RWPE1 (cell line): ENCODE results near the gene SHC2.
"Not testable (repeated sequence)": the region's sequence is repeated elsewhere in the genome, so short reads cannot be mapped to it uniquely, and the experiment has no call there.

Experiments
- CTCF ChIA-PET: fragments of 350-600 bp; sonication (Branson Sonifier 250); formaldehyde crosslinking; extraction: SDS; loops from one replicate; lab custom pipeline; 2021; lab: Yijun Ruan, JAX
- POLR2A ChIA-PET: fragments of 400-600 bp; formaldehyde crosslinking; extraction: SDS; loops from one replicate; lab custom pipeline; 2020; ENCODE audit warnings: antibody characterized with exemption; ENCODE audit not compliant: low non-redundant PET; lab: Yijun Ruan, JAX
- DNase-seq: peaks from one replicate; pipeline ENCODE4 v3.0.0; 2012; ENCODE audit warnings: low spot score
- H3K27ac ChIP-seq: fragments of 450-650 bp; 2 replicates; pipeline ENCODE4 v1.5.1; 2017
- TF ChIP-seq, protein P1 (sequence below): fragments of 450-650 bp; conservative IDR thresholded peaks from 2 replicates; pipeline ENCODE4 v1.5.1; 2017; ENCODE audit warnings: low read depth, mild to moderate bottlenecking

SHC2 gene

DNA sequence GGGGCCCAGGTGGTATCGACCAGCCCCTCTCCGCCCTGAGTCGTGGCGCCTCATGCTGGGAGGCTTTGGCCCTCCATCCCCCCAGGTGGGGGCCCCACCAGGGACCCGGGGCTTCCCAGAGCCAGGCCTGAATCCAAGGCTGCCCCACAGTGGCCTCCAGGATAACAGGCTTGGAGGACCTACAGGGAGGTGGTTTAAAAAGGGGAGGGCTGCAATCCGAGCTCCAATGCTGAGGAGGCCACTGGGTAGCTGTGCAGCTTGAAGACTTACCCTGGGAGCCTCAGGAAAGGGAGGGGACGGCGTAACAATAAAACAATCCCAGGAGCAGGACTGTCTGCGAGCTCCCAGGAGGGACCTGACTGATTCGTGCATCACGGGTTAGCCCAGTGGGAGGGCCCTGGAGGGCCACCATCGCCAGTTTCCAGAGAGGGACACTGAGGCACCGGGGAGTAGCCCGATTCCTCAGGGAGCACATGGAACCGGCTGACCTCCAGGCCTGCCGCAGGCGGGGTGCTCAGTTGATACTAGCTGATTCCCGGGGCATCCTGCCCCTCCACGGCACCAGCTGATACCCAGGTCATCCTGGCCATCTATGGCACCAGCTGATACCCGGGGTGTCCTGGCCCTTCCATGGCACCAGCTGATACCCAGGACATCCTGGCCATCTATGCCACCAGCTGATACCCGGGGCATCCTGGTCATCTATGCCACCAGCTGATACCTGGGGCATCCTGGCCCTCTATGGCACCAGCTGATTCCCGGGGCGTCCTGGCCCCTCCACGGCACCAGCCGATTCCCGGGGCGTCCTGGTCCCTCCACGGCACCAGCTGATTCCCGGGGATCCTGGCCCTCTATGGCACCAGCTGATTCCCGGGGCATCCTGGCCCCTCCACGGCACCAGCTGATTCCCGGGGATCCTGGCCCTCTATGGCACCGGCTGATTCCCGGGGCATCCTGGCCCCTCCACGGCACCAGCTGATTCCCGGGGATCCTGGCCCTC, 48.2 kb downstream of the SHC2 start:
- no peak for DNase-seq
- no peak overlapping the region for H3K27ac ChIP-seq

DNA sequence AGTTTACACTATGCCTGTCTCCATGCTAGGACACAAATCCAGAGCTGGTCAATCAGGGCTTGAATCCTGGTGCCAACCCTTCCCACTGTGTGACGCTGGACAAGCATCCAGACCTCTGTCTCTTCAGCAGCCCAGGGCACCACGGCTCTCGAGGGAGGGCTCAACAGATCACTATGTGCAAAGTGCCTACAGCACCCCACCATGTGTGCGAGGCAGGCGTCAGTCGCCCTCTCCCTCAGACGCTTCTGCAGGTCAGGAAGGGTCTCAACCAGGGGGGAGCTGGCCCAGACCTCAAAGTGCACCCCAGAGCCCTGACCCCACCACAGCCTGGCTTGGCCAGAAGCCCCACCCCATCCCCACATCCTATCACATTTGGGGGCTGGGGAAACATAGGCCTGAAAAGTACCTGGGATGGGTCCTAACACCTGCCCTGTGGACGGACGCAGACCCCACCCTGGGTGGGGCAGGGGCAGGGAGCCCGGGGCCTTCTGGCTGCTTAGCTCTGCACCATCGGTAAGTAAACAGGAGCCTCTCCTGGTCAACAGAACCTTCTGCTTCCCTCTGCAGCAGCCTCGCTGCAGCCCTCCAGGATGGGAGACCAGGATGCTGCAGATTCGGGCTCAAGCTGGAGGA, 49.0 kb downstream of the SHC2 start:
- CTCF ChIA-PET: no interaction called here

More for the DNA sequence above, 48.2 kb downstream of the SHC2 start:
- POLR2A ChIA-PET: interaction anchor here (0.7 kb wide), 1 partner anchor 13 kb away, joined by 4 read pairs; no protein-coding TSS in a partner anchor
- TF ChIP-seq, protein P1, sequence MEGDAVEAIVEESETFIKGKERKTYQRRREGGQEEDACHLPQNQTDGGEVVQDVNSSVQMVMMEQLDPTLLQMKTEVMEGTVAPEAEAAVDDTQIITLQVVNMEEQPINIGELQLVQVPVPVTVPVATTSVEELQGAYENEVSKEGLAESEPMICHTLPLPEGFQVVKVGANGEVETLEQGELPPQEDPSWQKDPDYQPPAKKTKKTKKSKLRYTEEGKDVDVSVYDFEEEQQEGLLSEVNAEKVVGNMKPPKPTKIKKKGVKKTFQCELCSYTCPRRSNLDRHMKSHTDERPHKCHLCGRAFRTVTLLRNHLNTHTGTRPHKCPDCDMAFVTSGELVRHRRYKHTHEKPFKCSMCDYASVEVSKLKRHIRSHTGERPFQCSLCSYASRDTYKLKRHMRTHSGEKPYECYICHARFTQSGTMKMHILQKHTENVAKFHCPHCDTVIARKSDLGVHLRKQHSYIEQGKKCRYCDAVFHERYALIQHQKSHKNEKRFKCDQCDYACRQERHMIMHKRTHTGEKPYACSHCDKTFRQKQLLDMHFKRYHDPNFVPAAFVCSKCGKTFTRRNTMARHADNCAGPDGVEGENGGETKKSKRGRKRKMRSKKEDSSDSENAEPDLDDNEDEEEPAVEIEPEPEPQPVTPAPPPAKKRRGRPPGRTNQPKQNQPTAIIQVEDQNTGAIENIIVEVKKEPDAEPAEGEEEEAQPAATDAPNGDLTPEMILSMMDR: no peak
- CTCF ChIA-PET: no interaction called here

DNA sequence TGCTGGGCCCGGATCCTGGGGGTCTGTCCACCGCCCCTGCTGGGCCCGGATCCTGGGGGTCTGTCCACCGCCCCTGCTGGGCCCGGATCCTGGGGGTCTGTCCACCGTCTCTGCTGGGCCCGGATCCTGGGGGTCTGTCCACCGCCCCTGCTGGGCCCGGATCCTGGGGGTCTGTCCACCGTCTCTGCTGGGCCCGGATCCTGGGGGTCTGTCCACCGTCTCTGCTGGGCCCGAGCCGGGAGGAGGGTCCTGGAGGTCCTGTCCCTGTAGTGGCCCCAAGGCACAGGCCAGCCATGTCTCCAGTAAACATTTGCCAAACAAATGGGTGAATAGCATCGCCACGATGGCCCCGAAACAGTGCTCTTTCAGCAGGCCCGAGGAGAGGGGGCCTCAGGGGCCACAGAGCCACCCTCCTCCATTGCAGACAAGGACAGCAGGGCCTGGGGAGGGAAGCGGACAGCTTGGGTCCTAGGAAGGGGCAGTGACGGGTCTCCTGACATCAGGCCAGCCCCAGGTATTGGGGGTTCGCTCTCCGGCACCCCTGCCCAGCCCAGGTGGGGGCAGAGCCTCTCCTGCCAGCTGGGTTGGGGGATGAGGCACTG, 49.6 kb downstream of the SHC2 start:
- CTCF ChIA-PET: interaction anchor here (0.6 kb wide), 1 partner anchor 84 kb away, joined by 3 read pairs; no protein-coding TSS in a partner anchor
- H3K27ac ChIP-seq, DNase-seq, POLR2A ChIA-PET: not testable (repeated sequence)

More for the DNA sequence above, 49.0 kb downstream of the SHC2 start:
- POLR2A ChIA-PET: no interaction called here
- TF ChIP-seq, protein P1: no peak
- no peak overlapping the region for H3K27ac ChIP-seq
- no peak for DNase-seq

DNA sequence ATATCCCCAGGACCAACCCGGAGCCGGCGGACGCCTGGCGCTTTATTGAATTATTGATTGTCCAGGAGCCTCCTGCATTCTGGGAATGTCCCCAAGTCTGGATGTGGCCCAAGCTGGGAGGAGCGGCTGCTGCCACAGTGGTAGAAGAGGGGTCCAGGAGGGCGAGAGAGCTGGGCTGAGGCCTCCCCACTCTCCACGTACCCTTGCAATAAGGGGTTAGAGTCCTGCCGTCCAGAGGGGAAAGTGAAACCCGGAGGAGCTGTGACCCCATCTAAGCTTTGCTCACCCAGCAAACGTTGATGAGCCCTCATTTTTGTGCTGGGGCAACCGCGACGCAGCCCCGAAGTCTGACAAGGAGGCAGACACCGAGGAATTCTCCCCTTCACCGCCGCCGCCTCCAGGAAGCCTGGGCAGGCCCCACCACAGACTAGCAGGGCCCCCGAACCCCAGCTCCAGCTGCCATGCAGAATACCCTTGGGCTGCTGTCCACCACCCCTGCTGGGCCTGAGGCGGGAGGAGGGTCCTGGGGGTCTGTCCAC, 50.5 kb downstream of the SHC2 start:
- ChIA-PET POLR2A (no interaction called here), CTCF (interaction anchor here (0.6 kb wide), 1 partner anchor 85 kb away, joined by 3 read pairs; no protein-coding TSS in a partner anchor)
- H3K27ac ChIP-seq: no peak overlapping the region
- TF ChIP-seq, protein P1: no peak
- no peak for DNase-seq

DNA sequence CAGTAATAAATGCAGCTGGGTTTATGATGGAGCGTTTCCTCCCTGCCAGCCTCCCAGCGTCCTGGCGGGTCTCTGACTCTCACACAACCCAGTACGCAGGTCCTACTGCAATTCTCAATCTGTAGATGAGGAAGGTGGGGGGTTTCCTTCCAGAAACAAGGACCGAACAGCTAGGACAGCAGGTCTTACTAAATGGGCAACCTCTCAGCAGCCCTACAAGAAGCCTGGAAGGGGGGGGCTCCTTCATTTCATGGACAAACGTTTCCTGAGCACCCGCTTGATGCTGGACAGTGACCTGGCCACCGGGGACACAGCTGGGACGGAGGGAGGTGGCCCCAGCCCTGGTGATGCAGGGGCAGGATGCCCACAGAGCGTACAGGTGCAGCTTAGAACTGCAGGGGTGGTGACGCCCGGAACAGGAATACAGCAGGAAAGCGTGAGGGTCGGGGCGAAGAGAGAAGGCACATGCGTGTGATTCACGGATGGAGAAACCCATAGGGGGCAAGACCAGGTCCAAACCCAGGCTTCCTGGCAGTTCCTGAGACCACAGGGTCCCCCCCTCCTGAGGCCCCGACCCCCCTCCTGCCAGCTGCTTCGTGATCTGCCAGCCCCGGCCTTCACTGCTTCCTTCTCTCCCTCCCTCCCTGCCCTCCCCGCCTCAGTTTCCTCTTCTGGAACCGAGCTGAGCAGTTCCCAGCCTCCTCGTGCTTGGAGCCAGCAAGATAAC, 51.2 kb downstream of the SHC2 start:
- no peak overlapping the region for H3K27ac ChIP-seq
- no peak for DNase-seq
- CTCF ChIA-PET: interaction anchor here (0.6 kb wide), 2 partner anchors 20 to 474 kb away, joined by 3 to 4 read pairs; no protein-coding TSS in a partner anchor
- TF ChIP-seq, protein P1: no peak
- POLR2A ChIA-PET: no interaction called here

DNA sequence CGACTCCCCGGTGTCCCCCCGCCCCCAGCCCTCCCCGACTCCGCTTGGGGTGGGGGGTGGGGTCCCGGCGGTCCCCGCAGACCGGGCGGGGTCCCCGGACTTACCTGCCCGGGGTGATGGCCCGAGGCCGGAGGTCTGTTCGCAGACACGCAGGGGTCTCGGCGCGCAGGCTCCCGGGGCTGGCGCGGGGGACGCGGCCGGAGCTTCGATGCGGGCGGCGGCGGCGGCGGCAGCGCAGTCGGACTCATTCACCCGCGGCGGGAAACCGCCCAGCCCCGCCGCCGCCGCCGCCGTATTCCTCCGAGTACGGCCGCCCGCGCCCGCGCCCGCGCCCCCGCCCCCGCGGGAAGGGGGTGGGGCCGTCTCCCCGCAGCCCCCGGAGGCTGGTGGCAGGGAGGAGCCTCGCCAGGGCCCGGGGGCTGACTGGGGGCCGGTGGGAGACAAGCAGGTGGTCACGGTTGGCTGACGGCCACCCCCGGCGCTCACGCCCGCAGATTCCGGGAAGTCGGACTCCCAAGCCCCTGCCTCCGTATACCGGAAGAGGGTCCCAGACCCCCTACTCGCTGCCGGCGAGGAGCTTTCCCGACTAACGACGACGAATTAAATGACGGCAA, 51.8 kb downstream of the SHC2 start, which contains the start of gene C2CD4C:
Gene C2CD4C, minus strand, starts transcription at position 246 of the 614 bp plus-strand sequence. CDS start 786 bp downstream, outside the sequence.
- TF ChIP-seq, protein P1: no peak
- POLR2A ChIA-PET: interaction anchor here (0.6 kb wide), 1 partner anchor 95 kb away, joined by 5 read pairs; no protein-coding TSS in a partner anchor
- no peak within 1 kb of the TSS for H3K27ac ChIP-seq
- CTCF ChIA-PET: interaction anchor here (0.6 kb wide), 2 partner anchors 19 to 474 kb away, joined by 3 to 4 read pairs; no protein-coding TSS in a partner anchor
- DNase-seq: no peak
